SK-N-SH (cell line): Measurements from ENCODE around the gene PTDSS2. TPM values are rescaled to one million over a fixed set of nuclear protein-coding genes. Genes with fewer than 3 reads are reported as not detected.

Experiments used
- CTCF ChIA-PET: fragments of 300-600, 350-600 bp; formaldehyde crosslinking; extraction: SDS; loops from one replicate; lab custom pipeline; 2021; lab: Yijun Ruan, JAX
- POLR2A ChIA-PET: fragments of 350-600 bp; sonication (Branson Sonifier 250); formaldehyde crosslinking; extraction: SDS; loops from one replicate; lab custom pipeline; 2020; ENCODE audit warnings: antibody characterized with exemption, inconsistent platforms; lab: Yijun Ruan, JAX
- DNase-seq: peaks from one replicate; pipeline ENCODE4 v3.0.0; 2012
- H2AFZ ChIP-seq: fragments of 200-600 bp; sonication (generic); 2 replicates; pipeline ENCODE4 v1.8.1; 2016; ENCODE audit warnings: antibody characterized with exemption, mild to moderate bottlenecking, low read depth
- H3F3A ChIP-seq: fragments of 200-600 bp; sonication (generic); replicated peaks from 2 replicates; pipeline ENCODE3; 2016; ENCODE audit warnings: antibody characterized with exemption, mild to moderate bottlenecking; ENCODE audit not compliant: insufficient read depth
- H3K27ac ChIP-seq, 2 experiments: fragments of 200-500 bp in 1 of 2; fragments of 200-600 bp in 1 of 2; sonication (Bioruptor generic) in 1 of 2; sonication (generic), shearing (Covaris generic) in 1 of 2; 2 replicates each; pipeline versions ENCODE4 v1.5.1 to v1.6.1; 2014 to 2016; ENCODE audit warnings: low read depth in 2 of 2, inconsistent platforms in 1 of 2, low read length in 1 of 2, mild to moderate bottlenecking in 1 of 2, mixed read lengths in 1 of 2
- H3K27me3 ChIP-seq: fragments of 200-600 bp; sonication (generic), shearing (Covaris generic); 2 replicates; pipeline ENCODE4 v1.6.1; 2016; ENCODE audit warnings: mixed run types; ENCODE audit not compliant: insufficient read depth
- H3K36me3 ChIP-seq, 2 experiments: fragments of 200-500 bp in 1 of 2; fragments of 200-600 bp in 1 of 2; sonication (Bioruptor generic) in 1 of 2; sonication (generic) in 1 of 2; replicated peaks in 1 of 2; 2 replicates each; pipeline versions ENCODE3 to v1.5.1; 2014 to 2016; ENCODE audit warnings: low read length in 1 of 2, mild to moderate bottlenecking in 1 of 2; ENCODE audit not compliant: insufficient read depth in 2 of 2, control insufficient read depth in 1 of 2
- H3K4me1 ChIP-seq, 2 experiments: fragments of 200-500 bp in 1 of 2; fragments of 200-600 bp in 1 of 2; sonication (Bioruptor generic) in 1 of 2; sonication (generic), shearing (Covaris generic) in 1 of 2; 2 replicates each; pipeline versions ENCODE4 v1.5.1 to v1.6.1; 2014 to 2016; ENCODE audit warnings: low read depth in 1 of 2, low read length in 1 of 2, mixed run types in 1 of 2; ENCODE audit not compliant: insufficient read depth in 2 of 2, control insufficient read depth in 1 of 2
- H3K4me2 ChIP-seq: fragments of 200-600 bp; sonication (generic), shearing (Covaris generic); 2 replicates; pipeline ENCODE4 v1.6.1; 2017; ENCODE audit warnings: mixed run types
- H3K4me3 ChIP-seq, 2 experiments: fragments of 200-500 bp in 1 of 2; fragments of 200-600 bp in 1 of 2; sonication (Bioruptor generic) in 1 of 2; sonication (generic), shearing (Covaris generic) in 1 of 2; 2 replicates each; pipeline versions ENCODE4 v1.5.1 to v1.8.1; 2014 to 2016; ENCODE audit warnings: low read depth in 2 of 2, inconsistent platforms in 1 of 2, low read length in 1 of 2, mild to moderate bottlenecking in 1 of 2, mixed read lengths in 1 of 2, moderate library complexity in 1 of 2
- H3K79me2 ChIP-seq: fragments of 200-600 bp; sonication (generic); 2 replicates; pipeline ENCODE4 v1.8.1; 2017; ENCODE audit warnings: mild to moderate bottlenecking; ENCODE audit not compliant: insufficient read depth
- H3K9ac ChIP-seq: fragments of 200-600 bp; sonication (generic); 2 replicates; pipeline ENCODE4 v1.6.1; 2017; ENCODE audit warnings: mixed run types
- H3K9me2 ChIP-seq: fragments of 200-600 bp; sonication (generic); 2 replicates; pipeline ENCODE4 v1.6.1; 2017; ENCODE audit warnings: mixed run types
- H3K9me3 ChIP-seq: fragments of 200-600 bp; sonication (generic); 2 replicates; pipeline ENCODE4 v1.6.1; 2017; ENCODE audit warnings: mixed run types, mild to moderate bottlenecking, moderate library complexity
- H4K20me1 ChIP-seq: fragments of 200-600 bp; sonication (generic); 2 replicates; pipeline ENCODE4 v1.6.1; 2017; ENCODE audit warnings: mild to moderate bottlenecking, mixed run types; ENCODE audit not compliant: insufficient read depth
- CHD2 ChIP-seq: fragments of 150-350 bp; IDR thresholded peaks from 2 replicates; pipeline ENCODE4 v1.6.1; 2018; ENCODE audit warnings: low read length; ENCODE audit not compliant: partially characterized antibody
- ELF1 ChIP-seq: IDR thresholded peaks from 2 replicates; pipeline ENCODE4 v1.4.0; 2012
- FOXJ3 ChIP-seq: sonication (generic); formaldehyde crosslinking; IDR thresholded peaks from 2 replicates; pipeline ENCODE4 v1.5.1; 2020; ENCODE audit warnings: mild to moderate bottlenecking, missing genetic modification reagents
- JUND ChIP-seq: IDR thresholded peaks from 2 replicates; pipeline ENCODE4 v1.4.0; 2012
- MXI1 ChIP-seq: IDR thresholded peaks from 2 replicates; pipeline ENCODE4 v1.6.1; 2012; ENCODE audit warnings: mild to moderate bottlenecking, low read depth, low read length, improper control_type of control experiment
- PBX3 ChIP-seq: IDR thresholded peaks from 2 replicates; pipeline ENCODE4; 2012
- RCOR1 ChIP-seq: fragments of 150-350 bp; IDR thresholded peaks from 2 replicates; pipeline ENCODE4 v1.6.1; 2017; ENCODE audit warnings: antibody characterized with exemption, low read length
- RFX5 ChIP-seq: IDR thresholded peaks from 2 replicates; pipeline ENCODE4 v1.6.1; 2012; ENCODE audit warnings: mild to moderate bottlenecking, improper control_type of control experiment, low read length
- SIN3A ChIP-seq: IDR thresholded peaks from 2 replicates; pipeline ENCODE4 v1.6.1; 2012; ENCODE audit warnings: low read depth, mild to moderate bottlenecking, low read length, moderate library complexity, borderline replicate concordance
- TAF1 ChIP-seq: IDR thresholded peaks from 2 replicates; pipeline ENCODE4 v1.6.1; 2012; ENCODE audit warnings: low read depth, mild to moderate bottlenecking, low read length, moderate library complexity, borderline replicate concordance
- TEAD4 ChIP-seq: IDR thresholded peaks from 2 replicates; pipeline ENCODE4 v1.4.0; 2012; ENCODE audit warnings: mild to moderate bottlenecking, borderline replicate concordance; ENCODE audit not compliant: insufficient read depth
- WGBS: methylation state at CpG from one replicate; pipeline ENCODE4 v1.1.6; 2017; ENCODE audit warnings: low lambda C conversion rate; 5-methylcytosine and 5-hydroxymethylcytosine counted together
- polyA plus RNA-seq, 3 experiments: library from polyadenylated mRNA; depleted of rRNA; stranded (reverse); fragments of >200 nt; gene quantifications; 2 replicates each; pipeline ENCODE4 v1.2.3, GENCODE V29; 2012
- TF ChIP-seq, protein P1 (sequence below): IDR thresholded peaks from 2 replicates; pipeline ENCODE4 v1.4.0; 2012; ENCODE audit warnings: low read depth

The PTDSS2 gene
- polyA plus RNA-seq, 1 of the 3 experiments (the other 2 are of a cell fraction): 28.6 TPM

DNA sequence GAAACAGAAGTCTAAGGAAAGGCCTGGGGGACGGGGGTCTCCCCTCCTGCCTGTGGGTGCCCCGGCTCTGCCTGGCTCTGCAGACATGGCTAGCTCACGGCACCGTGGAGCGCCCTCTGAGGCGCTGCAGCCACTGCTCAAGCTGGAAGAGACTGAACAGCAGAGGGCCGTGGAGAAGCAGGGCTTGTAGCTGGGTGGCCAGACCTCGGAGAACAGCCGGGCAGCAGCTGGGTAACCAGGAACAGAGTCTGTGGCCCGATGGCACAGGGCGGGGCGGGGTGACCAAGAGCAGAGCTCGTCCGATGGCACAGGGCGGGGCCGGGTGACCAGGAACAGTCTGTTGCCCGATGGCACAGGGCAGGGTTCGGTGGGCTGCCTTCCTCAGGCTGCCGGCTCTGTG lies 38.9 kb downstream of the PTDSS2 start:
- Histone ChIP-seq H3F3A (no peaks in the 10 kb centered on the region), H4K20me1 (no peaks in the 10 kb centered on the region), H3K36me3 (peaks cover 0 to 26% of the 10 kb centered on the region in 2 experiments), H3K4me2 (no peak overlapping the region), H3K27ac (no peak overlapping the region), H3K4me3 (no peak overlapping the region), H3K79me2 (no peaks in the 10 kb centered on the region; the same call in 1 of the 2 replicates), H3K9me3 (no peaks in the 10 kb centered on the region), H3K4me1 (no peaks in the 10 kb centered on the region), H2AFZ (no peak overlapping the region), H3K27me3 (no peaks in the 10 kb centered on the region), H3K9me2 (no peaks in the 10 kb centered on the region), H3K9ac (no peak overlapping the region)
- 97% methylated on average over 16 of the region's 19 CpGs for WGBS
- DNase-seq: no peak
- TF ChIP-seq PBX3 (no peak), FOXJ3 (no peak), CHD2 (no peak), RFX5 (no peak), MXI1 (no peak), SIN3A (no peak), TAF1 (no peak), JUND (no peak)
- TF ChIP-seq, protein P1, sequence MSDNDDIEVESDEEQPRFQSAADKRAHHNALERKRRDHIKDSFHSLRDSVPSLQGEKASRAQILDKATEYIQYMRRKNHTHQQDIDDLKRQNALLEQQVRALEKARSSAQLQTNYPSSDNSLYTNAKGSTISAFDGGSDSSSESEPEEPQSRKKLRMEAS: no peak
- POLR2A ChIA-PET: no interaction called here
- CTCF ChIA-PET: no interaction called here

DNA sequence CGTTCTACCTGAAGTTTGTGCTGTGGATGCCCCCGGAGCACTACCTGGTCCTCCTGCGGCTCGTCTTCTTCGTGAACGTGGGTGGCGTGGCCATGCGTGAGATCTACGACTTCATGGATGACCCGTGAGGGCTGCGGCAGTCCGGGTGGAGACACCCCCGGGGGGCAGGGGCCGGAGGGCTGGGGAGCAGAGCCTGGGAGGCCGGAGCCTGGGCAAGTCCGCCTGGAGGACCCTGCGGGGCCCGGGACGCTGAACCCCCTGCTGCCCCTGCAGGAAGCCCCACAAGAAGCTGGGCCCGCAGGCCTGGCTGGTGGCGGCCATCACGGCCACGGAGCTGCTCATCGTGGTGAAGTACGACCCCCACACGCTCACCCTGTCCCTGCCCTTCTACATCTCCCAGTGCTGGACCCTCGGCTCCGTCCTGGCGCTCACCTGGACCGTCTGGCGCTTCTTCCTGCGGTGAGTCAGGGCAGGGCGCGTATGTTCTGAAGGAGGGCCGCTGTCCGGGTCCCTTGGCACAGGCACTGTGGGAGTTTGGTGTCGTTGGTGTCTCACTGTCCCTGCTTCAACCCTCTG lies 39.6 kb downstream of the PTDSS2 start:
- CTCF ChIA-PET: no interaction called here
- 94% methylated on average over 22 of the region's 37 CpGs for WGBS

More for the DNA sequence above, 39.6 kb downstream of the PTDSS2 start:
- H3K4me3 ChIP-seq: no peak overlapping the region
- H3K9me2 ChIP-seq: no peaks in the 10 kb centered on the region
- H3K9me3 ChIP-seq: no peaks in the 10 kb centered on the region
- H2AFZ ChIP-seq: no peak overlapping the region
- H3K27ac ChIP-seq: no peak overlapping the region
- H3K4me2 ChIP-seq: no peak overlapping the region
- no peaks in the 10 kb centered on the region for H4K20me1 ChIP-seq
- no peak for DNase-seq
- no peaks in the 10 kb centered on the region for H3K4me1 ChIP-seq
- H3K27me3 ChIP-seq: no peaks in the 10 kb centered on the region
- TF ChIP-seq ELF1 (no peak), RCOR1 (no peak), TEAD4 (no peak)
- POLR2A ChIA-PET: interaction anchor here (1.1 kb wide), 1 partner anchor 12 kb away, joined by 3 read pairs; no protein-coding TSS in a partner anchor
- H3K36me3 ChIP-seq: peaks cover 0 to 30% of the 10 kb centered on the region in 2 experiments
- no peaks in the 10 kb centered on the region for H3F3A ChIP-seq
- H3K9ac ChIP-seq: no peak overlapping the region
- H3K79me2 ChIP-seq: no peaks in the 10 kb centered on the region; the same call in 1 of the 2 replicates
